ENCODE data around the gene IRS1.
"Not testable (repeated sequence)": the region's sequence is repeated elsewhere in the genome, so short reads cannot be mapped to it uniquely, and the experiment has no call there.

DNA sequence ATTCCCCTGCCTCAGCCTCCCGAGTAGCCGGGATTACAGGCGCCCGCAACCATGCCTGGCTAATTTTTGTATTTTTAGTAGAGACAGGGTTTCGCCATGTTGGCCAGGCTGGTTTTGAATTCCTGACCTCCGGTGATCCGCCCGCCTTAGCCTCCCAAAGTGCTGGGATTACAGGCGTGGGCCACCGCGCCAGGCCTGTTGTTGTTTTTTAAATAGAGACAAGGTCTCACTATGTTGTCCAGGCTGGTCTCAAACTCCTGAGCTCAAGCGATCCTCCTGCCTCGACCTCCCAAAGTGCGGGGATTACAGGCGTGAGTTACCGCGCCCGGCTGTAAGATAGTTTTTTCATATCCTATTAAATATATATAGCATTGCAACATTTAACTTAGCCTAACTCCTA, 35.3 kb upstream of the IRS1 start:
- TF ChIP-seq CTCF (IDR thresholded peaks at IDR 0.05); YY1 (IDR thresholded peaks at IDR 0.05; ENCODE audit: low read depth); TCF12 (IDR thresholded peaks at IDR 0.05); POLR2AphosphoS5 (IDR thresholded peaks at IDR 0.05; ENCODE audit: low read depth, low read length); MEF2A (IDR thresholded peaks at IDR 0.05; ENCODE audit: borderline replicate concordance, low read depth); RFX5 (IDR thresholded peaks at IDR 0.05; ENCODE audit: low read length); ELF1 (IDR thresholded peaks at IDR 0.05); TEAD4 (IDR thresholded peaks at IDR 0.05; ENCODE audit: borderline replicate concordance, insufficient read depth); EP300 (IDR thresholded peaks at IDR 0.05; ENCODE audit: borderline replicate concordance in 1 of 2, low read depth in 1 of 2, low read length in 1 of 2); SMC3 (IDR thresholded peaks at IDR 0.05; ENCODE audit: low read depth, low read length); FOXM1 (IDR thresholded peaks at IDR 0.05; ENCODE audit: low read depth); FOSL2 (IDR thresholded peaks at IDR 0.05; ENCODE audit: borderline replicate concordance, low read depth); CHD2 (IDR thresholded peaks at IDR 0.05; ENCODE audit: low read length, partially characterized antibody): not testable (repeated sequence)
- TF ChIP-seq, protein P1, sequence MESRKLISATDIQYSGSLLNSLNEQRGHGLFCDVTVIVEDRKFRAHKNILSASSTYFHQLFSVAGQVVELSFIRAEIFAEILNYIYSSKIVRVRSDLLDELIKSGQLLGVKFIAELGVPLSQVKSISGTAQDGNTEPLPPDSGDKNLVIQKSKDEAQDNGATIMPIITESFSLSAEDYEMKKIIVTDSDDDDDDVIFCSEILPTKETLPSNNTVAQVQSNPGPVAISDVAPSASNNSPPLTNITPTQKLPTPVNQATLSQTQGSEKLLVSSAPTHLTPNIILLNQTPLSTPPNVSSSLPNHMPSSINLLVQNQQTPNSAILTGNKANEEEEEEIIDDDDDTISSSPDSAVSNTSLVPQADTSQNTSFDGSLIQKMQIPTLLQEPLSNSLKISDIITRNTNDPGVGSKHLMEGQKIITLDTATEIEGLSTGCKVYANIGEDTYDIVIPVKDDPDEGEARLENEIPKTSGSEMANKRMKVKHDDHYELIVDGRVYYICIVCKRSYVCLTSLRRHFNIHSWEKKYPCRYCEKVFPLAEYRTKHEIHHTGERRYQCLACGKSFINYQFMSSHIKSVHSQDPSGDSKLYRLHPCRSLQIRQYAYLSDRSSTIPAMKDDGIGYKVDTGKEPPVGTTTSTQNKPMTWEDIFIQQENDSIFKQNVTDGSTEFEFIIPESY (IDR thresholded peaks at IDR 0.05; ENCODE audit: borderline replicate concordance, low read depth) = not testable (repeated sequence)
